GM19463 (cell line): ENCODE results near the gene COPS3.

Experiments used
- ATAC-seq: cut with Tn5 transposase; IDR thresholded peaks from one replicate; pipeline ENCODE4 v1.9.1; 2021; ENCODE audit warnings: mild to moderate bottlenecking, moderate library complexity; ENCODE audit not compliant: unreplicated experiment

COPS3 gene

DNA sequence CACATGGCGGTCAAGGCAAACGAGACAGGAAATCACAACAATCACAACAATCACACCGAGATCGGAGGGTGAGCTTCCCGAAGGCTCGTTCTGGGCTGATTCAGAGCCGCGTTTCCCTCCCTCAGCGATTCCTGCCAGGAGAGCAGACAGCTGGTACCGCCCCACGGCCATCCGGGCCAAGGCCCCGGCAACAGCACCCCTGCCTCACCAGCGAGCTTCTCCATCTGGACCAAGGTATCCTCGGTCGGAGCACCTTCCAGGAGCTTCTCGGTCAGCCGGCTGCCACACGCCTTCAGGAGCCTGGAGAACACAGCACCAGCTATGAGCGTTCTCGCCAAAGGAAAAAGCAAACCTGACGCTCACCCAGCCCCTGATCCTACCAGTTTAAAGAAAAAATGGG lies 59.7 kb downstream of the COPS3 start:
- ATAC-seq: no peak

GRCh38 chr17:17220529-17220928 lies 60.5 kb downstream of the COPS3 start:
- ATAC-seq: no peak

- ATAC-seq: no peak
Measured at GRCh38 chr17:17217995-17218394, 63.1 kb downstream of the COPS3 start.

DNA sequence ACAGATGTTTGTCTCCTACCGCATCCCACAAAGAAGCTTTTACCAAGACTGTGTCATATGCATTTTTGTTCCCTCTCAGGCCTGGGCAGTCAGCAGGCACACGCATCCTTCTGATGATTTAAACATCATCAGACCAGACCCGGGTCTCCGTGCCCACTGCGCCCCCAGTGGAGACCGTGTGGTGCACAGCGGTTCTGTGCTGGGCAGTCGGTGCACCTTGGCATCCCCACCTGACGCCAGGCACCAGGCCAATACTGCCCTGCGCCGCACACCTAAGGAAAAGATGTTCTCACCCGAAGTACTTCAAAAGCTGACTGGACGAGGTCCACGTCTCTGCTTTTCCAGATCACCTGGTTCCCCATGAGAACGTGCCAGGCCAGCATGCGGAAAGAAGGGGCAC lies 64.3 kb downstream of the COPS3 start:
- no peak for ATAC-seq

DNA sequence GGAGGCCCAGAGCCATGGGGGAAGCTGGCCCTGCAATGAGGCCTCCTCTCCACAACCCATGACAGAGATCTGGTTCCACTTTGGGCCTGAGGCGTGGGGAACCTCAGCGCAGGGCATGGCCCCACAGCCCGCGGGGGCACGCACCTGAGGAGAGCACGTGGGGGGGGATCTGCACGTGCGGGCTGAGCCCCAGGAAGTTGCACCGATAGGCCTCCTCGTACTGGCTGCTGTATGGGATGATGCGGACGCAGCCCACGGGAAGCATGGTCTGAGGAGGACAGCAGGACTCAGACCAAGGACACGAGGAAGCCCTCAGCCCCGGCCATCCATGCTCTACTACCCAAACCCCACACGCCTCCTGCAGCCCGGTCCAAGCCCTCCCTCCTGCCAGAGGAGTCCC lies 64.8 kb downstream of the COPS3 start:
- ATAC-seq: no peak

DNA sequence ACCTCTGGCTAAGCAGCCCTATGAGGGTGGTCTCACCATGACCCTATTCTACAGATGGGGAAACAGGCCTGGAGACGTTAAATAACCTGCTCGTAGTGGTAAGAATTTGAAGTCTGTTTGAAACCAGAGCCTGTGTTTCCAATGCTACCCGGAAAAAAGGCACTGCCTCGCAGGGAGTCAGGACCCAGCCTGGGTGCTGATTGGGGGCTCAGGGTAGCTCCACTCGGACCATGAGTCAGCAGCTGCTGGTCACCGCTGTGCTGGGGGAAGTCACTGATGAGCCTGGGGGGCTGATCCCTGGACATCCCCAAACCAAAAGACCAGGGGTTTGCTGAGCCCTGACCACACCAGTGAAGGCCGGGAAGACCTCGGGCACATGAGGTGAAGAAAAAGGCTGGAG lies 65.5 kb downstream of the COPS3 start:
- ATAC-seq: no peak

DNA sequence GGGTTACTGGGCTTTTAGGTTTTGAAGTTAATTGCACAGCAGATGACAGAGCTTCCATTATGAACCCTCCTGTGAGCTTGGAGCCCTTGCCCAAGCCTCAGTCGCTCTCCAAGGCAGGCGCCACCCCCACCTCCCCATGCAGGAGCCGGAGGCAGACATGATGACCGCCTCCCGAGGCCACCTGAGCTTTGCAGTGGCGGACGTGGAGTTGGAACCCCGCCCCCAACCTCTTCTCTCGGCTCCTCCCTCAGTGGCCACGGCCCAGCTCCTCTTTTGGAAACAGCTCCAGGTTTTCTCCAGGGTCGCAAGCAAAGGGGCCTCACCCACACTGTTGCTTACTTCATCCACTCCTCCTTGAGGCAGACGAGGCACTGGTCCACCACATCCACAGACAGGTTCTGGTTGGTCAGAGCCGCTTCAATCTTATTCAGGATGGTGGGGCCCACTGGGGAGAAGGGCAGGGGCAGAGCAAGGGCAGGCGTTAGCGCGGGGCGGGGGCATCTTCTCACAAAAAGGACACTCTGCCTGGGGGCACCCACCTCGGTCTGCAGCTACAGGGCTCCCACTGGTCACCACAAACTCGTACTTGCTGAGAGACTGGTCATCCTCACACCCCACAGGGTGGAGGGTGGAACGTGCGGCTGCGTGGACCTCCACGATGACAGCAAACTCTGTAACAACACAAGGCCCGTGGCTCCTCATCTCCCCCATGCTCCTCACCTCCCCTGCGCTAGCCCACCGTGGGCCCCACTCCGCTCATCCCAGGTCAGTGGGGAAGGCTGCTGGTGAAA lies 66.2 kb downstream of the COPS3 start:
- ATAC-seq: no peak

GRCh38 chr17:17213775-17214174 lies 67.3 kb downstream of the COPS3 start:
- ATAC-seq: no peak

DNA sequence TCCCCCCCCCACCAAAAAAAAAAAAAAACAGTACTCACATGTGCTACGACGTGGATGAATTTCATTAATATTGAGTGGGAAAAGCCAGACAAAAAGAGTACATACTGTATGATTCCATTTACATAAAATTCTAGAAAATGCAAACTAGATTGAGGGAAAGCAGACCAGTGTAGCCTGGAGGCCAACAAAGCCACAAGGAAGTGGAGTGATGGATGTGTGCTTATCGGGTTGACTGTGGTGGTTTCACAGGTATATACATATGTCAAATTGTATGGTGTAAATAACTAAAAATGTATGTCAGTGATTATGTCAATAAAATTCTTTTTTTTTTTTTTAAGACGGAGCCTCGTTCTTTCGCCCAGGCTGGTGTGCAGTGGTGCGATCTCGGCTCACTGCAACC lies 73.0 kb downstream of the COPS3 start:
- no peak for ATAC-seq

DNA sequence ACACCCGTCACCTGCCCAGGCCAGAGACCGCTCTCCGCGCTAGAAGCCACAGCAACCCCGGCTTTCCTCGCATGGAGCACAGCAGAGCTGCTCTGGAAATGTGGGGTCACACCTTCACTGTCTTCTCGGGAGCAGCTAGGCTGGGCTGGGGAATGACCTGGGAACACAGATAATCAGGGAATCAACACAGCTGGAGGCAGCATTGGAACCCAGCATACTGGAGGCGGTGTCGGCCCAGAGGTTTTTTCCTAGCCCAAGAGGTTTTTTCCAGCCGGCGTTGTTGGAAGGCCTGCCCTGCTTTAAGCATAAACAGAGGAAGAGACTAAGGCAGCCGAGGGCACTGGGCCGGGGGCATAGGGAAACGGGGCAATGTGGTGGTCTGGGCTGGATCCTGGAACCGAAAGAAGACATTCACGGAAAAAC lies 74.1 kb downstream of the COPS3 start:
- ATAC-seq: no peak

- ATAC-seq: no peak
Measured at GRCh38 chr17:17206124-17206912, 74.7 kb downstream of the COPS3 start, which contains the start of gene PLD6. TSS of gene PLD6 (minus strand) at chr17:17206333. CDS start at chr17:17206286, 47 bp downstream.

GRCh38 chr17:17205368-17206123 lies 75.5 kb downstream of the COPS3 start:
- no peak for ATAC-seq

DNA sequence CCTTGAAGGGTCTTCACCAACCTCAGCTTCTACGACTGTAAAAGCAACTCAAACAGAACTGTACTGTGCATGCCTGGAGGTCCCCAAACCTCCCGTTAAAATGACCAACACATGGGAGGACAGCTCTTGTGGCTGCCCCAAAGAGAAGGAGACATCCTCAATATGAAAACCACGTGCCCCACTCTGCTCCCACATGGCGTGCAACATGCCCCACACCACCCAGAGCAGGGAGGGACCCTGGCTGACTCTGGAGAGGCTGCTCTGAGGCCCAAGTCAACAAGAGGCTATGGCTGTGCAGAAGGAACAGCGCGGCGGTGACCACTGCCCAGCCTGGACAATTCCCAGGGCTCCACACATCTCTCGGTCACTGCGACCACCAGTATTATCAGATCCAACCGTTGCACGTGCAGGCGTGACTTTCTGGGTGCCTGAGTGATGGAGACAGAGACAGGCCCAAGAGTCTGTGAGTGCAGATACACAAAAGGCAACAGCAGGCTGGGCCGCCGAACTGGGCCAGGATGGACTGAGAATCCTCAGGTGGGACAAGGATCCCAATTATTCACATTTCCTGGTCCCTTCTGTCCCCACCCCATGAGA lies 76.3 kb downstream of the COPS3 start:
- no peak for ATAC-seq

DNA sequence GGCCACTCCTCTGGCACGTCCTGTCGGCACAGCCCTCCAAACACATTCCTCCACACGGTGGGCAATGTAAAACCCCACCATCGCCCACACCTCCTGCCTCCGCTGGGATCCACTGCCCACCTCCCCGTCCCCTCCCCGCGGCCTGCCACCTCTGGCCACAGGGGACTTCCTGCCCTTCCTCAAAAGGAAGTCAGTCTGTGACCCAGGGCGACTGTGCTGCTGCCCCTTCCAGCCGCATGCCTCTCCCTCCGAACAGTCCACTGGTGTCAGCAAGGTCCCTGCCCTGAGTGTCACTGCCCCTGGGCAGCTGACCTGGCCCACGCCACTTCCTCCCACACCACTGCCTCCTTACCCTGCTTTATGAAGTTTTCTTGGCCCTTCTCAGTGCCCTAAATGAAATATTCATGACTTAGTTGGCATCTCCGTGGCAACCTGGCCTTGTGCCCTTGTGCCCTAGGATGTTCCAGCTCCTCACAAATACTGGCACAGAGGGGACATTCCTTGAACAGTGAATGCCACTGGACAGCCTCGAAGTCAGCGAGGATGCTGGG lies 76.9 kb downstream of the COPS3 start:
- ATAC-seq: no peak

GRCh38 chr17:17203173-17203730 lies 77.8 kb downstream of the COPS3 start:
- ATAC-seq: no peak

GRCh38 chr17:17201907-17202306 lies 79.1 kb downstream of the COPS3 start:
- no peak for ATAC-seq

DNA sequence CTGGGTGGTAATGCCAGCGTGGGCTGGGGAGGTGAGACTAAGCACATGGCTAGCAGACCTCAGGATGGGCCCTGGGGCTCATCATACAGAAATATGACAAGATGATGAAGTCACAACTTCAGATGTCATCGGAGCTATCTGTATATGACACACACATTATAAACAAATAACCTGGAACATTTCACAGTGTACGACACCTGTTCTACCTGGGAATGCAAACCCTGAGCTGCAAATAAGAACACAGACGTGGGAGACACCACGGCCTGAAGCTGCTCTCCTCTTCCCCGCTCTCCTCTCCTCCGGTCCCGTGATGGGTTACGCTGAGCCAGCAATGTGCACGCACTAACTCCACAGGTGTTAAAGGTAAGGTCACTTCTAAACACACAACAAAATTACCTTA lies 79.8 kb downstream of the COPS3 start:
- ATAC-seq: no peak

GRCh38 chr17:17200831-17201230 lies 80.2 kb downstream of the COPS3 start:
- ATAC-seq: no peak

DNA sequence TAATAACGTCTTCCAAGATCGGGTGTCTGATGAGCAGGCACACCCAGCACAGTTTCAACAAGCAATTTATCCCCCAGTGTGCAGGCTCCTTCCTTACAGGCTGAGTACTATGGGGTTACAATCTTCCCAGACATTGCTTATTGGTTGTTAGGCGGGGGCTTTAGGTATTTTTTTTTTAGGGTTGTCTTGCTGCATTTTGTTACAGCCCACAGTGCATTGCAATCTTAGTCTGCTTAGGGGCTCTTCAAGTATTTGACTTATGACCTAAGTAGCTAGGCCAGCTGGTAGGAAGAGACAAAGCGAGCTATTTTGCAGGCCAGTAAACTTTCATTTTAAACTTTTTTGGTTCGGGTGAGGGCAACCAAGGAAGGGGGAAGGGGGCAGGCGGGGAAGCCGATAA lies 80.7 kb downstream of the COPS3 start:
- ATAC-seq: no peak

DNA sequence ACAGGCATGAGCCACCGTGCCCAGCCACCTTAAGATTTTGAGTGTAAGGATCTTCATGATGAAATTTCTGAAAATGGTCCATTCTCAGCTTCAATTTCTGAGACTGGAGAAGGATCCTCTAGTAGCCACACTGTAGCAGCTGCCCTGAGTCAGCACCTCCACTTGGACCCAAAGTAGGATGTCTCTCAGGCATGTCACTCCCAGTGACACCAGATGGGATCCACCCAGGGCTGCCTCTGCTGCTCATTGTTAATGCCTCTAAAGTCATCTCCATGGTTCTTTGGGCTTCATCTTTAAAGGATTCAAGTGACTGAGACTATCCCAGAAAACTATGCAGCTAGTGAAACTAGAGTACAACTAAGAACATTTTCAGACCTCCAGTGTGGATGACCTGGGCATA lies 82.8 kb downstream of the COPS3 start:
- no peak for ATAC-seq
